Measurements from ENCODE around the gene CSNK2A1.

The CSNK2A1 gene

GRCh38 chr20:430091-430999 is 113.2 kb downstream of the CSNK2A1 start:
- Histone ChIP-seq H3K9me3 (ENCODE audit: severe bottlenecking) (no peaks in the 10 kb centered on the region), H3K27me3 (ENCODE audit: insufficient read depth, poor library complexity, severe bottlenecking) (no peaks in the 10 kb centered on the region), H3K4me1 (ENCODE audit: insufficient read depth, poor library complexity, severe bottlenecking) (no peaks in the 10 kb centered on the region), H3K27ac (ENCODE audit: poor library complexity, severe bottlenecking) (no peak overlapping the region), H3K4me3 (ENCODE audit: severe bottlenecking) (no peak overlapping the region), H3K36me3 (ENCODE audit: low read depth) (peaks cover 71% of the 10 kb centered on the region)
- TF ChIP-seq CTCF (IDR thresholded peaks at IDR 0.05; ENCODE audit: poor library complexity, severe bottlenecking), result no peak
- ATAC-seq (ENCODE audit: low read depth) (no peak), DNase-seq (ENCODE audit: low spot score) (peak; percentile 57)

GRCh38 chr20:428658-429200 is 114.9 kb downstream of the CSNK2A1 start:
- Histone ChIP-seq H3K9me3 (ENCODE audit: severe bottlenecking) (no peaks in the 10 kb centered on the region), H3K36me3 (ENCODE audit: low read depth) (peaks cover 80% of the 10 kb centered on the region)

GRCh38 chr20:427849-428657 is 115.5 kb downstream of the CSNK2A1 start:
- Histone ChIP-seq H3K4me1 (ENCODE audit: insufficient read depth, poor library complexity, severe bottlenecking) (no peaks in the 10 kb centered on the region), H3K4me3 (ENCODE audit: severe bottlenecking) (no peak overlapping the region), H3K27me3 (ENCODE audit: insufficient read depth, poor library complexity, severe bottlenecking) (no peaks in the 10 kb centered on the region), H3K27ac (ENCODE audit: poor library complexity, severe bottlenecking) (no peak overlapping the region), H3K36me3 (ENCODE audit: low read depth) (peaks cover 87% of the 10 kb centered on the region), H3K9me3 (ENCODE audit: severe bottlenecking) (no peaks in the 10 kb centered on the region)
- ATAC-seq (ENCODE audit: low read depth) (no peak), DNase-seq (ENCODE audit: low spot score) (no peak)
- no peak for TF ChIP-seq CTCF (IDR thresholded peaks at IDR 0.05; ENCODE audit: poor library complexity, severe bottlenecking)

More at GRCh38 chr20:428658-429200, 114.9 kb downstream of the CSNK2A1 start:
- Histone ChIP-seq H3K27me3 (ENCODE audit: insufficient read depth, poor library complexity, severe bottlenecking) (no peaks in the 10 kb centered on the region), H3K4me1 (ENCODE audit: insufficient read depth, poor library complexity, severe bottlenecking) (no peaks in the 10 kb centered on the region), H3K4me3 (ENCODE audit: severe bottlenecking) (no peak overlapping the region), H3K27ac (ENCODE audit: poor library complexity, severe bottlenecking) (no peak overlapping the region)
- DNase-seq (ENCODE audit: low spot score) (no peak), ATAC-seq (ENCODE audit: low read depth) (no peak)
- TF ChIP-seq CTCF (IDR thresholded peaks at IDR 0.05; ENCODE audit: poor library complexity, severe bottlenecking), result no peak

- Histone ChIP-seq H3K27ac (ENCODE audit: poor library complexity, severe bottlenecking) (no peak overlapping the region), H3K36me3 (ENCODE audit: low read depth) (peaks cover 93% of the 10 kb centered on the region), H3K4me3 (ENCODE audit: severe bottlenecking) (no peak overlapping the region), H3K27me3 (ENCODE audit: insufficient read depth, poor library complexity, severe bottlenecking) (no peaks in the 10 kb centered on the region), H3K9me3 (ENCODE audit: severe bottlenecking) (no peaks in the 10 kb centered on the region), H3K4me1 (ENCODE audit: insufficient read depth, poor library complexity, severe bottlenecking) (no peaks in the 10 kb centered on the region)
- no peak for TF ChIP-seq CTCF (IDR thresholded peaks at IDR 0.05; ENCODE audit: poor library complexity, severe bottlenecking)
- ATAC-seq (ENCODE audit: low read depth), result no peak
- no peak for DNase-seq (ENCODE audit: low spot score)
Measured at GRCh38 chr20:427401-427800, 116.2 kb downstream of the CSNK2A1 start.
